ENCODE measurements around the gene DIDO1.

DIDO1 gene

DNA sequence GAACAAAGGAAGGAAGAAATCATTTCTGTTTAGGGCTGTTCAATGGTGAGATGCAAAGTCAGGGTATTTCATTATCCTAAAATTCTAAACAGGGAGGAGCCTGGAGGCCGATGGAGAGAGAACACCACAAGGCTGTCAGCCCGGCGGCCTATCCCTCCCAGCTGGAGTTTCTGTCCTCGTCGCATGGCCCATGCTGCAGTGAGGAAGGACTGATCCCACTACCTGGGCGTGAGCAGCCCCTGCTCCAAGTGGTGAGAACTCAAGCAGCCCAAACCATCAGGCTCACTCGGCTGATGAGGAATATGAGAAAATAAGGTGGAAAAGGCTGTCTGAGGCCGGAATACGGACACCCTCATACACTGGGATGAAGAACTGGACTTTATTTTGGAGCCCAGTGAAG lies 30.8 kb downstream of the DIDO1 start:
- no peak for DNase-seq (ENCODE audit: low read depth, low spot score)

DNA sequence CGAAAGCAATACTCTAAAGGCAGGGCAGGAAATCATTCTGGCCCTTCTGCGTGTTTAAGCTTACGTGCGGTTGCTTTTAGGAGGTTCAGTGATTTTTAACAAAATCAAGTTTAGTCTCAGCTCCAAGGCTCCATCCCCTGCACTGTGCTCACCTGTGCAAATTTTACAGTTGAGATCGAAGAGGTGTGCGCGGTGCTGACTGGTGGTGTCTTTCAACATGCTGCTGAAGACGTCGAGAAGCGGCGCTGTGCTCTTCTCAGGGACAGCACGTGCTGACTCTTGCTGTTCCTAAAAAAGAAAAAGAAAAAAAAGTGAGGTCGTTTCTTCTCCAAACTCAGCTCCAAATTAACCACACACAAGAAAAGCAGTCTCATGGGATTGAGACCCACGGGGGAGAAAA lies 32.0 kb downstream of the DIDO1 start:
- no peak for DNase-seq (ENCODE audit: low read depth, low spot score)

DNA sequence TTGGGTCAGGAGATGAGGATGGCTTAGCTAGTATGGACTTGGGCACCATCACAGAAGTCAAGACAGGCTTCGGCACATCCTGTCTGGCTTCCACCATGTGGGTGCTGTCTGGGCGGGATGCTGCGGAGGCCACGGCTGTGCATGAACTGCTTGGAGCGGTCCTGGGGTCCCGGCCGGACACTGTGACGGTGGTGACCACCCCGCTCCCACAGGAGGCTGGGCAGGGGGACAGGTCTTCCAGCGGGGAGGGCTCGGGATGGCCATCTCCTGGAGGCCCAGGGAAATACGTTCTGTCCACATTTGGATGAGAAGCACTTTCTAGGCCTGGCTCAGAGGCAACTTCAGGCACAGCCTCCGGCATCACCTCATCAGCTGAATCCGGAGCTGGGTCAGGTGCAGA lies 32.6 kb downstream of the DIDO1 start:
- DNase-seq (ENCODE audit: low read depth, low spot score) = no peak

DNA sequence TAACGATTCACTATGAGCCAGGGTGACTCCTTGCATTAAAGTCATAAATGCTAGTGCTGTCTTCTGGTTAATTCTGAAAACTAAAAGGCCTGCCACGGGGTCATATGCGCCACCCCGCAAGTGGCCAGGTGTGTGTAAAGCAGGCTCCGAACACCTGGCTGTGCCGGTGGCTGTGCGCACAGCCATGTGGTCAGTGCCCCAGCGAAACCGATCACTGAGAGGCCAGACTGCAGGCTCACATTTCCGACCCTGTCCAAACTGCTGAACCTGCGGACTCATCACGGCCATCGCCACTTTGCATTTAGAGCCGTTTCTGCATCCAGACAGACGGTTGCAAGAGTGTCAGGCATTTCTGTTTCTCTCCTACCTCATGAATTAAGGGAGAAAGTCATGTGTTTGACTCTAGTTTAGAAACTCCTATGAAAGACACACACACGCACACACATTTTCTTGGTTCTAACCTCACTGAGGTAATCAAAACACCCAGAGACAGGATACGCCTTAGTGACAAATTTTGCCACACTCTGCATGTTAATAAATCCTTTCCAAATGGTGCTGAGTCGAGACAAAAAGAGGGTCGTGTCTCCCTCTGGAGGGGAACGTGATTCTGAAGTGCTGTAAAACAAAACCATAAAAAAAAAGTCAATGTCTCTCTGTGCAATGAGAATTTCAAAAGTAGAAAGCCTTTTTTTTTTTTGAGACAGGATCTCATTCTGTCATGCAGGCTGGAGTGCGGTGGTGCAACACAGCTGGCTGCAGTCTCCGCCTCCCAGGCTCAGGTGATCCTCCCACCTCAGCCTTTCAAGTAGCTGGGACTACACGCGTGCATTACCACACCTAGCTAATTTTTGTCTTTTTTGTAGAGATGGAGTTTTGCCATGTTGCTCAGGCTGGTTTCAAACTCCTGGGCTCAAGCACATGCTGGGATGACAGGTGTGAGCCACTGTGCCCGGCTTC lies 33.7 kb downstream of the DIDO1 start:
- no peak for DNase-seq (ENCODE audit: low read depth, low spot score)

DNA sequence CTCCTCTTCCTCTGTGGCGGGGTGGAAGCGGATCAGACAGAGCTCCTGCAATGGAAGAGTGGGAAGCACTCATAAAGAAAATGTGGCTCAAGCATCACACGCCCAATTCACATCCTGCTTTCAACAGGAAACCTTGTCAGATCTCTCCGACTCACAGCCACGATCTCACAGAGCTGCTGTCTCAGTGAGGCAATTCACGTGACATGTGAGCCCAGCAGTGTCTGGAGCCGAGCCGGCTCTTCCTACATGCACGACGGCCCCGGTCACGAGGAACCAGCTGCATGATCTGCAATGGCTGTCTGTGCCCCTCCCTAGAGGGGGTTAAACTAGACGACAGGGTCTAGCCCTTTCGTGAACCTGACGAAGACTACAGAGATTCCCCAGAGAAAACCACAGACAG lies 35.2 kb downstream of the DIDO1 start:
- DNase-seq (ENCODE audit: low read depth, low spot score) = no peak

DNA sequence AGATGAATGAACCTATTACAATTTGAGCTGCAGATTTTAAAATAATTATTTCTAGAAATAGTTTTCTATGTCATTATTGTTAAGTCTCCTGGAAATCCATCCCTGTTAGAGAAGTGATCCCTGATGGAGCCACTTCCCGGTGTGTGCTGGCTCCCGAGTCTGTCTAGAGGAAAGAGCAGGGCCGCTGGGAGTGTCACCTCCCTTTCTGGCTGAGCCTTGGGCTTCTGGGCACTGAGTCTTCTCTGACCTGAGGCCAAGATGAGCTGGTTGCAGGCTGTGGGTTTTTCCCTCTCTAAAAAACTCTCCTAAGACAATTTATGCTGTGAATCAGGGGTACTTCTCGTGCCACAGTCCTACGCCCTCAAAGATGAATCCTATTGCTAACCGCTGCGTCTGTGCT lies 35.9 kb downstream of the DIDO1 start:
- no peak for DNase-seq (ENCODE audit: low read depth, low spot score)

DNA sequence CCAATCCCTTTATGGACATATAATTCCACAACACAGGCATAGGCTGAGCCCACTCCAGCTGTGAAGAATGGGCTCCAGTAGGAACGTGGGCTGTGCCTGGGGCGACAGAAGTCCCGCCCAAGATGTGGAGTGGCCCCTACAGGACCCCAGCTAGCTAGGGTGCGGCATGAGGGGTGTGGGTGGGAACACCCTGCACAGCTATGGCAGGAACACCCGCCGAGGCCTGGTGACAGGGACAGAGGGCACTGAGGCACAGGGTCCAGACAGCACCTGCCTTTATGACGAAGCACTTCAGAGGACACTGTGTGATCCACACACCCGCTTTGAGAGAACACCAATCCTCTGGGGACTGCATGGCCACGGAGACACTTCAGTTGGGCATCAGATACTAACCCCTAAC lies 36.4 kb downstream of the DIDO1 start:
- no peak for DNase-seq (ENCODE audit: low read depth, low spot score)

DNA sequence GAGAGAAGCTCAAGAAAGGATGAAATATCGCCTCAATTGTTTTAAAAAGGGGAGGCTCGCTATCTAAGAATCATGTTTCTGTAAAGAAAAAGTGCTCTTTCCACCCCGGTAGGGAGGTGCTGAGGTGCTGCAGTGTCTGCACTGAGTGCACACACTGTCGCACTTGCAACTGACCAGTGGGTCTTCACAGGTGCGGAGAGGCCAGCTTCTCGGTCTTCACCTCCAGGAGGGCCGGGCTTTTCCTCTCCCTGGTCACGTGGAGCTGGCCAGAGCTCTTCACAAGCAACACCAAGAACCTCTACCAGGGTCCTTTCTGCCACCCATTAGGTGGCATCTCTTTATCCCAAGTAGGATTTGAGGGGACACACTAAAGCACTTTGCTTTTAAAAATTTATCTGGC lies 36.9 kb downstream of the DIDO1 start:
- no peak for DNase-seq (ENCODE audit: low read depth, low spot score)

DNA sequence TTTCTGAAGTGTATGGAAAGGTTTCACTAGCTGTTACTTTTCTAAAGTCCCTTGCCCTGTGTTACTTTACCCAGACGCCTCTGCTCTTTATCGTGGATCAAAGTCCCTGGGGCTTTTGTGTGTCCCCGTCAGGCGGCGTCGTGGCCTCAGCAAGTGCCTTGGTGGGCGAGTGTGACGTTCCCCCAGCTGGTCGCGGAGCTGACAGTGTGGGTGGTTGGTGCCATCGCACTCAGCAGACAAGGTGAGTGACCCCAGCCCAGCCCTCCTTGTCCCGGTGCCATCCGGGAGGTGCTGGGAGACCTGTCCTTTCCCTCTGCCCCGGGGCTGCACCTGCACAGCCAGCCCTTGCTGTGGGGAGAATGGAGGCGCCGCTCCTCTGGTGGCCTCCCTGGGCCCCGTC lies 37.4 kb downstream of the DIDO1 start:
- no peak for DNase-seq (ENCODE audit: low read depth, low spot score)

DNA sequence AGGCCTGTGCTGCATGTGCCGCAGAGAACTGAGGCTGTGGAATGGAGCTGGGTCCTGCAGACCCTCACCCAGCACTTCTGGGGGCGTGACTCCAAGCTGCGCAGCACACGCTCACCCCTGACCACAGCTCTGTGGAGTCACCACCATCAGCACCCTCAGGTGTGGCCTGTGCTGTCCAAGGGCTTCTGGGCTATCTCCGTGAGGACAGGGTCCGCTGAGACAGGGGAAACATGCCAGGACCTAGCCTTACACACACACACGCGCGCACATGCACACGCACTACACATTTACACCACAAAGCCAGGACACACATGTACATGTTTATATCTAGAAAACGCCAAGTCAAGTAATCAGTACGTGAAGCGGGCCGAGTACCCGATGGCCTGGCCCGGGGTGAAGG lies 37.9 kb downstream of the DIDO1 start:
- no peak for DNase-seq (ENCODE audit: low read depth, low spot score)

DNA sequence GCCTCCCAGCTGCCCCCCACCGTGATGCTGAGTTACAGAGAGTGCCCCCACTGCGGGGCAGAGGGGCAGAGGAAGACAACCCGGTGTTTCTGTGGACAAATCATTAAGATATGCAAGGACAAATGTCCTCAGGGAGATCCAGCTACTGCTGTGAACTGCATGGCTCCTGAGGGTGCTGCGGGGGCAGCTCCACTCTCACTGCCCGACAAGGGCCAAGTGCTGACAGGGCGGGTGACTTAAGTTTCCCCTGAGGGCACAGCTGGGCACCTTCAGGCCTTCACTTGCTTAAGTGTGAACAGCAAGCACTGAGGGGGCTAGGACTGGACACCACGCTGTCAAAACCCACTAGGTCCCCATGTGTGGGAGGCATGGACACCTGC lies 38.5 kb downstream of the DIDO1 start:
- no peak for DNase-seq (ENCODE audit: low read depth, low spot score)

DNA sequence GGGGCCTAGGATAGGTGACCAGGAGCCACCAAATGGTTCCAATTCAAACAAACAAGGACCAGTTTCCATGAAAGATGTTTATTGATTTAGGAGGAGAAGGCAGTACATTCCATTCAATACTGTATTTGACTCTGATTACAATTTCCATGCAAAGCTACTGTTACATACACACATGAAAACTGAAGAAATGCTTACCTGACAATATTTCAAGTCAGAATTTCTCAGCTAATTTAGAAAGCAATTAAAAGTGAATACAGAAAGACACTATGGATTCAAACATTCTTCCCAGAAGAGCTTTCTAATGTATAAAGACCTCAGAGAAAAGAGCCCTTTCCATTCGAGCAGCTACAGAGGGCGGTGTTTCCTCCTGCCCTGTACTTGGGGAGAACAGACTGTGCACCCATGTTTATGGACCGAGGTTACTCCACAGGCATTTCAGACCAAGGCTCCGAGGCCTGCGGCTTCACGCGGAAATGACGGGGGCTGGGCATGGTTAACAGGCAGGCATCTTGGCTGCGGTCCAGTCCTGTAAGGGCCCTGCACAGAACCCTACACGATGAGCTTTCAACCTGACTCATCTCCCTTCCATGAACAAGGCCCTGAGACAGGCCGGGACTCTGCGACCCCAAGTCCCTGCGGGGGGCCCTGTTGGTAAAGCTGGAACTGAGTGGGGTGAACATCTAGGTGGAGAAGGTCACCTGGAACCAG lies 39.0 kb downstream of the DIDO1 start:
- DNase-seq (ENCODE audit: low read depth, low spot score) = no peak

DNA sequence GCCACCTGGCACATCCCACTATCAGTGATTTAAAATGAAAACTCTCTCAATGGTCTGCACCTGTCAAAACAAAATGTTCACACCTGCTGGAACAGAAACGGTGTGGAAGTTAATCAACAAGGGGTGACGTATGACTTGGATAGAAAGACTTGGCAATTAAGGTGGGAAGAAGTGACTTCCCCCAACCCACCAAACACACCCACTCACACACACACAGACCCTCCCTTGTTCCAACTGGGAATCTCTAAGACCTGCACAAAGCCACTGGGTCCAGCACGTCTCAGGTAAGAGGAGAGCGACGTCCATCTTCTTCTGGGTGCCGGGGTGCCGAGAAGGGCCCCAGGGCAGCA lies 39.6 kb downstream of the DIDO1 start:
- no peak for DNase-seq (ENCODE audit: low read depth, low spot score)

DNA sequence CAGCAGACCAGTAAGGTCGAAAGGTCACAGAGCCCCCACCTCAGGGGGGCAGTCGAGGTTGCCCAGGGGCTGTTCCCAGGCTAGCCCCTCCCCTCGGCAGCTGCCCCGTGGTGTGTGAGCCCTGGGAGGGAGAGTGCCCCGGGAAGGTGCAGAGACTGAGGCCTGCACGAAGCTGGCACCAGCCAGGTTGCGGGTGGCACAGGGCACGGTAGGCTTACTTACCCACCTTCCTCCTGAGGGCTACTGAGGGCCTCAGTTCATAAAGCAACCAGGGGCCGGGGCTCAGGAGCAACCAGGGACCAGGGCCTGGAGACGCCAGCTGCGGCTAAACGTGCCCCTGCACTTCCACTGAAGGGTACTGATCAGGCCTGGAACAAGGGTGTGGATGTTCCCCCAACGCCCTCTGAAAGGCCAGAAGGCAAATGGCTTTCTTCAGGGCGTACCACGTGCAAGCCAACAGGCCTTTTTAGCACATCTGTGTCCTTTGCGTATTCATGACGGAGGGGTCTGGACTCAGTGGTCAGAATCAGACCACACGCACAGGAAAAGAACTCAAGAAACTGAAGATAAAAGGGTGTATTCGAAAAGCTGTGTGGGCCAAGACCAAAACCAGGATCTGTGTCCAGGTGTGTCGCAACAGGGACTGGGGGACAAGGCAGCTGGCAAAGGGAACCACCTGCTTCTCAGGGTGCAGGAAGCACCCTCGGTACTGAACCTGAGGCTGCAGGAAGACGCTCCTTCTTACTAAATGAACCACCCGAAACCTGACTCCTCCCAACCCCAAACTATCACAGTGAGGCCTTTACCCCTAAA lies 40.2 kb downstream of the DIDO1 start:
- DNase-seq (ENCODE audit: low read depth, low spot score) = no peak

DNA sequence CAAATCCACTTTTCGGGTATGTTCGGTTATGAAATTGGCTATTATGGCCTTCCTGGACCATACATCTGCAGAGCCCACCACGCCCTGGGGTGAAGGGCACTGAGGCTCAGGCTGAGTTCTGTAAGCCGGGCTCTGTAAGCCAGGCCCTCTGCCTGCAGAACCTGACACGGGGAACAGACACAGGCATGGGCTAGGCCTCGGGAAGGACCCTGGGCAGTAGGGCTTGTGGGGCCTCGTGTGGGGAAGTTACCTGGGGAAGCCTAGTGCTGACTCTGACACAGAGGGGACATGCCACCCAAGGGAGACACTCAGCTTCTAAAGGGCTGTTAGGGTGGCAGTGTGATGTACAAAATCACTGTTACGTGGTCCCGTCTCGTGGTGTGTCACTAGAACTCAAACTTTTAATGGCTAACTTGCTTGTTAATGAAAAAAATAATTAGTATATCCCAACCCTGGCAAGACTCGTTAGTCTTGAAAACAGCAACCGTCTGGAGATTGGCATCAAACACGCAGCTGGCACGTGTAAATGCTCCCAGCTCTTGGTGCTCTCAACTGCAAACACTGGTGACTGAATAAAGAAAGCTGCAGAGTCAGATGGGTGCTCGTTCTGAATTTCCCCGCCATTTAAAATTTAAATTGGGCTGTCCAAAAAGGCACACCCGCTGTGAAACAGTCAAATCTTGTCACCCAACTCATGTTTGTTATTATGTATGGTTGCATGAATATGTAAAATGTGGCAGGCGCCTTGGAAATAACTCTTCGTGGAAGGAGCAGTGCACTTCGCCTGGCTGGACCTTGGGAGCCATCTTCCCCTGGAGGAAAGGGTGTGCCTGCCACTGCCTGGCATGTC lies 41.0 kb downstream of the DIDO1 start:
- no peak for DNase-seq (ENCODE audit: low read depth, low spot score)

DNA sequence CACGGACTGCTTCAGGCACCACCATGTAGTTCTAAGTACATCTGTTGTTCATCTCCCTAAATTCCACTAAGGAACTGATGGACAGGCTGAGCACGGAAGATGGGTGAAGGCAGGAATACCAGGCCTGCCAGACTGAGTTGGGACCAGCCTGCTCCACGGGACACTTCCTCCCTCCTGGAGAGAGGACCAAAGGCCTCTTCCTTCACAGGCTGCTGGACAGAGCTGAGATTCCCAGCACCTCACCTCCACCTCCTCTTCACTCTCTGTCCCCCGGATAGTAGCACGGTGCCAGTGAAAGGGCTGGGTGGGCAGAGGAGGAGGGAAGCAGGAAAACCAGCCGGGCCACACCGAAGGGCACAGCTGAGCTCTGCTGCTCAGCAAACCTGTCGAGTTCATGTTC lies 41.7 kb downstream of the DIDO1 start:
- no peak for DNase-seq (ENCODE audit: low read depth, low spot score)

DNA sequence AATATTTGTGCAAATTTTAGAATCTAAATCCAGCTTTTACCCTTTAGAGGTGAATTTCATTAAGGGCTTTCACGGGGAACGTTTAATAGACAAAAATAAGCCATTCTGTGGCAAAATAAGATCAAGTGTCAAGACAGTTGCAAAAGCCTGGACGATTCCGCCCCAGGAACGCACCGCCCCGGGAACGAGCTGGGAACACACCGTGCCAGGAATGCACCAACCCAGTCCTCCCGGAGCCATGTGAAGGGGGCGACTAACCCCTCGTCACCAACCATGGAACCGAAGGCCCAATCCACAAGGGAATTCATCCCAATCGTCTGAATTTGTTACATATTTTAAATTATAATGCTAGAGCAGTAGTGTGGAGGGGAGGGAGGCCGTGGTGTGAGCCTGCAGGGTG lies 43.9 kb downstream of the DIDO1 start:
- DNase-seq (ENCODE audit: low read depth, low spot score) = no peak

DNA sequence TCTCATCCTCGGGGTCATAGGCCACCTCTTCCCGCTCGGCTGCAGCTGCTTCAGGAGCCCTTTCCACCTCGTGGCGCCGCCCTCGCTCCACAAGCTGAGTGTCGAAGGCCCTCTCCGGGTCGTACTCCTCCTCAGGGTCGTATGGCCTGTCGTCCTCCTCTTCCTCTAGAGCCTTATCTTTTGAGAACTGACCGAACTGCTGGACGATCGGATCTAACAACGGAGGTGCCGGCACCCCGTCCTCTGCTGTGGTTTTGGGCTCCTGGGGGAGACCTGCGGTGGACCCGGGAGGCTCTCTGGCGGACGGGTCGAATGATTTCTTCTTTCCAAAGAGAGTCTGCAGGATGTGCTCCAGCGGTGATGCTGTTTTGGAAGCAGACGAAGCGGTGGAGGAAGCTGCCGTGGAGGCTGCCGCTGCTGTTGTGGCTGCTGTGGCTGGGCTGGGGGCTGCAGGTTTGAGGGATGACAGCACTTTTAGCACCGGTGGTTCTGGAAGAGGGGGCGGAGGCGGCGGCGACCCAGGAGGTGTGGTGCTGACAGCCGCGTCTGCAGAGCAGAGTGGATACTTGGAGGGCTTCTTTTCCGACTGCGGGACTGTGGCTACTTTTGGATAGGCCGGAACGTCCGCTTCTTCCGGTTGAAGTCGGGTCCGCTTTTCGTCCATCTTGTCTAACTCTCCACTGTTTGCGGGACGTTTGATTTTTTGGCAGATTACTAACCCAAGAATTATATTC lies 44.5 kb downstream of the DIDO1 start:
- DNase-seq (ENCODE audit: low read depth, low spot score) = no peak

DNA sequence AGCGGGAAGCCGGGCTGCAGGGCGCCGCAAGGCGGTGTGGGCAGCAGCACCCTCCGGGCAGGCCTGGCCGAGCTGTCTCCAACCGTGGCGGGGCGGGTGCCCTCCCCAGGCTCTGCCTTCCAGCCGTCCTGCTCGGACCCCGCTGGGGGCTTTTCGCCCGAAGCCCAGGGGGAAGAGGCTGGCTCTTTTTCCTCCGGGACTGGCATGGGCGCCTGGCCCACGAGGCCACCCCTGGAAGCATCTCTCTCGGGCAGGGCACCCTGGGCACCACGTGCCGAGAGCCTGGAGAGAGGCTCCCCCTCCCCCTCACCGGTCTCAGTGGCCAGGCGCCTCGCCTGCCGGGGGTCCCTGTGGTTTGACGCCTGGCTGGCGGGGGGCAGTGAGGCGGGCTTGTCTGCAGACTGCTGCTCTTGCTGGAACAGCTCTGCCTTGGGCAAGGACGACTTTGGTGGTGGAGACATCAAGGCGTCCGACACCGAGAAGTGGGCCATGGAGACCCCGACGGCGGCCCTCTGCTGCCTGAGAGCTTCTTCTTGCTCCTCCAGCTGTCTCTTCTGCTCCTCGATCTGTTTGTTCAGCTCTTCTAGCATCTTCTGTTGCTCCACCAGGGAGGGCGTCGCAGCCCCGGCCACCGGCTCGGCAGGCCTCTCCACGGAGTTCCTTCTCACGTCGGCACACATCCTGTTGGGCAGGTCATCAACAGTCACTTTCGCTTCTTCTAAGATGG lies 45.2 kb downstream of the DIDO1 start:
- DNase-seq (ENCODE audit: low read depth, low spot score) = no peak

Measured in activated CD4-positive, CD25-positive, alpha-beta regulatory T cell treated with anti-CD3 and anti-CD28 coated beads, Interleukin-2, amount 50 U/mL, for 16 hours (primary cell).